HUES48 (cell line): ENCODE results near the gene ZNF844.

Experiments
- H3K27ac ChIP-seq: one replicate; pipeline ENCODE4 v1.7.0; 2013; ENCODE audit warnings: low read depth, low read length, inconsistent platforms
- H3K27me3 ChIP-seq: 2 replicates; pipeline ENCODE4 v1.6.1; 2013; ENCODE audit warnings: mild to moderate bottlenecking, low read length; ENCODE audit not compliant: control insufficient read depth, insufficient read depth
- H3K36me3 ChIP-seq: 2 replicates; pipeline ENCODE4 v1.6.1; 2013; ENCODE audit warnings: low read length; ENCODE audit not compliant: control insufficient read depth, insufficient read depth
- H3K4me1 ChIP-seq: 2 replicates; pipeline ENCODE4 v1.6.1; 2013; ENCODE audit warnings: mild to moderate bottlenecking, low read length; ENCODE audit not compliant: control insufficient read depth, insufficient read depth
- H3K4me3 ChIP-seq: 2 replicates; pipeline ENCODE4 v1.5.1; 2013; ENCODE audit warnings: mild to moderate bottlenecking, low read depth, low read length
- H3K9ac ChIP-seq: 2 replicates; pipeline ENCODE4 v1.6.1; 2013; ENCODE audit warnings: mild to moderate bottlenecking, low read depth, low read length, moderate library complexity
- H3K9me3 ChIP-seq: 2 replicates; pipeline ENCODE4 v1.6.1; 2013; ENCODE audit warnings: low read length; ENCODE audit not compliant: control insufficient read depth, insufficient read depth

The ZNF844 gene

GRCh38 chr19:12064590-12065538 is at the start of gene ZNF844:
TSS of gene ZNF844 (plus strand) at chr19:12064731. CDS start at chr19:12064874, 143 bp downstream.
- Histone ChIP-seq H3K36me3 (no peaks in the 10 kb centered on the region; the same call in 1 of the 2 replicates), H3K9ac (peak within 1 kb of the TSS; percentile 93), H3K4me3 (peak within 1 kb of the TSS; percentile 88), H3K27me3 (no peaks in the 10 kb centered on the region), H3K9me3 (peaks cover 19% of the 10 kb centered on the region), H3K27ac (peak within 1 kb of the TSS; percentile 90), H3K4me1 (0 out of 2 replicates have a peak, but pooled peaks cover 4% of the 10 kb centered on the region)

GRCh38 chr19:12015015-12015752 is 49.3 kb upstream of the ZNF844 start:
- Histone ChIP-seq H3K9ac (no peak overlapping the region), H3K27me3 (no peaks in the 10 kb centered on the region), H3K36me3 (peaks cover 51% of the 10 kb centered on the region), H3K4me1 (no peaks in the 10 kb centered on the region), H3K4me3 (peak overlapping the region; percentile 29; the same call in 1 of the 2 replicates), H3K27ac (no peak overlapping the region), H3K9me3 (peaks cover 85% of the 10 kb centered on the region)

- Histone ChIP-seq H3K36me3 (peaks cover 51% of the 10 kb centered on the region), H3K4me1 (no peaks in the 10 kb centered on the region), H3K9me3 (peaks cover 86% of the 10 kb centered on the region)
Measured at GRCh38 chr19:12015753-12016116, 48.8 kb upstream of the ZNF844 start.

GRCh38 chr19:12034198-12034597 is 30.3 kb upstream of the ZNF844 start:
- peak overlapping the region; percentile 76 for H3K4me3 ChIP-seq
- H3K4me1 ChIP-seq, result peaks cover 13% of the 10 kb centered on the region; the same call in 1 of the 2 replicates
- H3K27ac ChIP-seq, result no peak overlapping the region
- peaks cover 8% of the 10 kb centered on the region; the same call in 1 of the 2 replicates for H3K36me3 ChIP-seq
- peaks cover 5% of the 10 kb centered on the region for H3K9me3 ChIP-seq
- peaks cover 9% of the 10 kb centered on the region for H3K27me3 ChIP-seq
- H3K9ac ChIP-seq, result no peak overlapping the region

More at GRCh38 chr19:12015753-12016116, 48.8 kb upstream of the ZNF844 start:
- Histone ChIP-seq H3K4me3 (peak overlapping the region; percentile 29; the same call in 1 of the 2 replicates), H3K27me3 (no peaks in the 10 kb centered on the region), H3K27ac (peak overlapping the region; percentile 59), H3K9ac (no peak overlapping the region)

- Histone ChIP-seq H3K4me3 (peak overlapping the region; percentile 76), H3K36me3 (peaks cover 6% of the 10 kb centered on the region; the same call in 1 of the 2 replicates), H3K27ac (no peak overlapping the region), H3K9ac (no peak overlapping the region), H3K27me3 (peaks cover 9% of the 10 kb centered on the region), H3K9me3 (peaks cover 1% of the 10 kb centered on the region), H3K4me1 (peaks cover 13% of the 10 kb centered on the region; the same call in 1 of the 2 replicates)
Measured at GRCh38 chr19:12034620-12035019, 29.9 kb upstream of the ZNF844 start.

- 0 out of 2 replicates have a peak, but pooled peaks cover 5% of the 10 kb centered on the region for H3K36me3 ChIP-seq
- H3K4me3 ChIP-seq, result peak within 1 kb of the TSS; percentile 76
- H3K4me1 ChIP-seq, result peaks cover 13% of the 10 kb centered on the region; the same call in 1 of the 2 replicates
- peaks cover 9% of the 10 kb centered on the region for H3K27me3 ChIP-seq
- peak within 1 kb of the TSS; percentile 86 for H3K27ac ChIP-seq
- H3K9me3 ChIP-seq, result no peaks in the 10 kb centered on the region; the same call in 1 of the 2 replicates
- H3K9ac ChIP-seq, result peak within 1 kb of the TSS; percentile 86
Measured at GRCh38 chr19:12035220-12036172, 29.0 kb upstream of the ZNF844 start, which contains the start of gene ZNF433. TSS of gene ZNF433 (minus strand) at chr19:12035679. CDS start at chr19:12035539, 140 bp downstream.

GRCh38 chr19:12042893-12043292 is 21.6 kb upstream of the ZNF844 start:
- Histone ChIP-seq H3K27me3 (no peaks in the 10 kb centered on the region), H3K9me3 (peaks cover 64% of the 10 kb centered on the region), H3K27ac (no peak overlapping the region), H3K36me3 (peaks cover 60% of the 10 kb centered on the region), H3K4me1 (no peaks in the 10 kb centered on the region), H3K4me3 (no peak overlapping the region), H3K9ac (no peak overlapping the region)

- Histone ChIP-seq H3K9ac (no peak overlapping the region), H3K4me3 (peak overlapping the region; percentile 32; the same call in 1 of the 2 replicates), H3K9me3 (peaks cover 71% of the 10 kb centered on the region)
Measured at GRCh38 chr19:12043752-12044422, 20.6 kb upstream of the ZNF844 start.

GRCh38 chr19:12047868-12048267 is 16.7 kb upstream of the ZNF844 start:
- Histone ChIP-seq H3K4me3 (no peak overlapping the region), H3K9me3 (peaks cover 56% of the 10 kb centered on the region), H3K9ac (no peak overlapping the region), H3K27me3 (no peaks in the 10 kb centered on the region), H3K4me1 (no peaks in the 10 kb centered on the region), H3K27ac (no peak overlapping the region), H3K36me3 (peaks cover 46% of the 10 kb centered on the region)

More at GRCh38 chr19:12043752-12044422, 20.6 kb upstream of the ZNF844 start:
- no peaks in the 10 kb centered on the region for H3K4me1 ChIP-seq
- no peak overlapping the region for H3K27ac ChIP-seq
- H3K27me3 ChIP-seq, result no peaks in the 10 kb centered on the region
- peaks cover 59% of the 10 kb centered on the region for H3K36me3 ChIP-seq
